Mesothelial cell of epicardium (in vitro differentiated cells): ENCODE measurements around the gene LRFN5. TPM values are rescaled to one million over a fixed set of nuclear protein-coding genes. Genes with fewer than 3 reads are reported as not detected.

ENCODE experiments used
- DNase-seq, 2 experiments: peaks; one replicate each; pipeline ENCODE4 v3.0.0; 2021; ENCODE audit warnings: low spot score in 2 of 2; ENCODE audit not compliant: unreplicated experiment in 2 of 2
- H3K27ac Mint-ChIP-seq: 2 replicates; pipeline ENCODE4 v1.8.0; 2021; ENCODE audit warnings: mixed read lengths
- H3K27me3 Mint-ChIP-seq: 2 replicates; pipeline ENCODE4 v1.8.0; 2021; ENCODE audit warnings: low read depth, mixed read lengths
- H3K36me3 Mint-ChIP-seq: 2 replicates; pipeline ENCODE4 v1.8.0; 2021; ENCODE audit warnings: mixed read lengths
- H3K4me1 Mint-ChIP-seq: 2 replicates; pipeline ENCODE4 v1.8.0; 2021; ENCODE audit warnings: mixed read lengths
- H3K4me3 Mint-ChIP-seq: 2 replicates; pipeline ENCODE4 v1.8.0; 2021; ENCODE audit warnings: mild to moderate bottlenecking, moderate library complexity, mixed read lengths
- H3K9me3 Mint-ChIP-seq: 2 replicates; pipeline ENCODE4 v1.8.0; 2021; ENCODE audit warnings: mixed read lengths
- total RNA-seq: library from RNA; stranded (reverse); gene quantifications from 3 replicates; pipeline ENCODE4 v1.2.1, GENCODE V29; 2021
- TF ChIP-seq, protein P1 (sequence below): fragments of 200-600 bp; sonication (generic); IDR thresholded peaks from one replicate; pipeline ENCODE4 v1.5.0; 2021; ENCODE audit warnings: antibody characterized with exemption; ENCODE audit not compliant: unreplicated experiment

Gene LRFN5
- total RNA-seq, 1 donor from 2014 or later: 23.1 TPM

DNA sequence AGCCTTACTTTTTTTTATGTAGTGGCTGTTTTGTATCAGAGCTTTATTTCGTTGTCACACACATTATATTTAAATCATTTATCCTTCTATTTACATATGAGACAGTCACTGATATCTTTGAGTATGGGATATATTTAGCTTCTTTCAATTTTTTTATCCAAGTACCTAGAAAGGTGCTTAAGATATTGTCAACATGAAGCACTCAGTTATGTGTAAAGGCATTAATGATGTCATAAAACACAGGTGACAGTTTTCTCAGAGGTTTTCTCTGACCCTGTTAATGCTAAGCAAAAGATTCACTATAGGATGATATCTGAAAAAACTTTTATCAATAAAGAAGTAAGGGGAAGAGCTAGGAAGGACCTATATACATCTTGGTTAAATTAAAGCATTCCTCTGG lies 23.2 kb downstream of the LRFN5 start:
- no peaks in the 10 kb centered on the region for H3K4me1 Mint-ChIP-seq
- no peaks in the 10 kb centered on the region for H3K9me3 Mint-ChIP-seq
- H3K36me3 Mint-ChIP-seq: no peaks in the 10 kb centered on the region
- H3K27me3 Mint-ChIP-seq: no peaks in the 10 kb centered on the region
- DNase-seq: no peak
- TF ChIP-seq, protein P1, sequence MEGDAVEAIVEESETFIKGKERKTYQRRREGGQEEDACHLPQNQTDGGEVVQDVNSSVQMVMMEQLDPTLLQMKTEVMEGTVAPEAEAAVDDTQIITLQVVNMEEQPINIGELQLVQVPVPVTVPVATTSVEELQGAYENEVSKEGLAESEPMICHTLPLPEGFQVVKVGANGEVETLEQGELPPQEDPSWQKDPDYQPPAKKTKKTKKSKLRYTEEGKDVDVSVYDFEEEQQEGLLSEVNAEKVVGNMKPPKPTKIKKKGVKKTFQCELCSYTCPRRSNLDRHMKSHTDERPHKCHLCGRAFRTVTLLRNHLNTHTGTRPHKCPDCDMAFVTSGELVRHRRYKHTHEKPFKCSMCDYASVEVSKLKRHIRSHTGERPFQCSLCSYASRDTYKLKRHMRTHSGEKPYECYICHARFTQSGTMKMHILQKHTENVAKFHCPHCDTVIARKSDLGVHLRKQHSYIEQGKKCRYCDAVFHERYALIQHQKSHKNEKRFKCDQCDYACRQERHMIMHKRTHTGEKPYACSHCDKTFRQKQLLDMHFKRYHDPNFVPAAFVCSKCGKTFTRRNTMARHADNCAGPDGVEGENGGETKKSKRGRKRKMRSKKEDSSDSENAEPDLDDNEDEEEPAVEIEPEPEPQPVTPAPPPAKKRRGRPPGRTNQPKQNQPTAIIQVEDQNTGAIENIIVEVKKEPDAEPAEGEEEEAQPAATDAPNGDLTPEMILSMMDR: no peak
- H3K4me3 Mint-ChIP-seq: no peak overlapping the region
- no peak overlapping the region for H3K27ac Mint-ChIP-seq

DNA sequence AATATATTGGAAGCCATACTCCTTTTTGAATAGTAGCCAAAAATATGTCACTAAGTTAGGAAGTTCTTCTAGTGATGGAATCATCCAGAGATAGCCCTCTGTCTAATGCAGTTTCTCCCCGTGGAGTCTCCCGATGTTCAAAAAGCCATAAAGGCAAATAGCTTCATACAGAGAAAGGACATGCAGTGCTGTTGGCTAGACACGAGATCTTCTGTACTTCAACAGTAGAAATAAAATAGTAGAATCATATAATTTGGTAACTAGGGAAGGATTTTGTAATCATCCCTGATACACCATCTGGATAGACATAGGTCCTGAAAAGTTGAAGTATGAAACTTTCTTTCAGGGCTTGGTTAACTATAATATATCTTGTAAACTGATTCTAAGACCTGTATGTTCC lies 27.6 kb downstream of the LRFN5 start:
- Mint-ChIP-seq H3K4me1 (no peaks in the 10 kb centered on the region), H3K9me3 (peaks cover 5% of the 10 kb centered on the region), H3K27me3 (no peaks in the 10 kb centered on the region), H3K27ac (no peak overlapping the region), H3K36me3 (no peaks in the 10 kb centered on the region), H3K4me3 (no peak overlapping the region)
- TF ChIP-seq, protein P1: no peak
- DNase-seq: no peak

DNA sequence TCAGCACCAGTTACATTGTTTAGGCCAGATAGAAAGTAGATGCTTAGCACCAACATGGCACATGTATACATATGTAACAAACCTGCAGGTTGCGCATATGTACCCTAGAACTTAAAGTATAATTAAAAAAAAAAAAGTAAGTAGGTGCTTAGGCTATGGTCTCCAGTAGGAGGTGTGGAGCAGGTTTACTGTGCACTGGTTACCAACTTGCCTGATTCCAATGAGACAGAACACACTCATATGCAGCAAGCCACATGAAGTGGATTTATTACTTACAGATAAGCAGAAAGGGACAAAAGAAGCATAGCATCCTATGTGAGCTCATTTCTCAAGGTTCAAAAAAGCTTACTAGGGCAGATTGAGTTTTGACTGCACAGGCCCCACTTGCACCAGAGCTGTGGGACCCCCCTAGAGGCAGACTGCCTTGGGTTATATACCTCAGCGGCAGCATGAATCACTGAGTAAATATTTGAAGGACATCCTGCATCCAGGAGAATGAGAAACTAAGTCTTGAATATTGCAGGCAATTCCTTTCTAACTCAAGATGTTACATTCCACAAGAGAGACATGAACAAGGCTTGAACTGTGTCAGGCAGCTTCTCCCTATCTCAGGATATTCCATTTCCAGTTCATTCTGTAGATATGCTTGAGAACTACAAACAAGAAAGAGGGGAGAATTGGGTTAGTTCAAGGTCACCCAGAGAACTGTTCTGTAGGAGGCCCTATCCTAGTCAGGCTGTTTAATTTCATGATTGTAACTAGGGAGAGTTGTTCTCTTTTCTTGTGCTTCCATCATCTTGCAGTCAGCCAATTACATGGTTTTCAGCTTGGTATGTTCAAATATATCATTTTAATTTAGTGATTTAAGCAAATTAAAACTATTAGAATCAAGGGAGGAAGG lies 30.1 kb downstream of the LRFN5 start:
- no peak overlapping the region for H3K27ac Mint-ChIP-seq
- H3K4me1 Mint-ChIP-seq: no peaks in the 10 kb centered on the region
- H3K9me3 Mint-ChIP-seq: peaks cover 5% of the 10 kb centered on the region

DNA sequence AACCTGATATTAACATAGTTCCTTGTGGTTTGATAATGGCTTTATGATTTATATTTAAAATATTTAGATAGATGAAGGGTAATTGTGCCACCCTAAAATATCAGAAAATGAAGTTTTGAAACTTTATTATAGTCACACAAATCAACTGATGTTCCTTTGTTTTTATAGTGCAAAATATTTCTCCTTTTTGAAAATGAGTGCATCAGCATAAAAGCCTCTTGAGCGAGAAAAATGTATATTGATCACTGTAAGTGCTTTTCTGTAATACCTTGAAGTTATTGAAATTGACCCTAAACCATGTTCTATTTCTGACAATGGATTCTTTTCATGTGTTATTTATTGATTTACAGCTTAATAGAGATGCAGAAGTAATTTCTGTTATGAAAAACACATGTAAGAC lies 35.0 kb downstream of the LRFN5 start:
- no peak overlapping the region for H3K27ac Mint-ChIP-seq
- H3K36me3 Mint-ChIP-seq: no peaks in the 10 kb centered on the region
- H3K4me3 Mint-ChIP-seq: no peak overlapping the region
- no peaks in the 10 kb centered on the region for H3K27me3 Mint-ChIP-seq
- TF ChIP-seq, protein P1: no peak
- H3K9me3 Mint-ChIP-seq: peaks cover 5% of the 10 kb centered on the region
- DNase-seq: no peak
- H3K4me1 Mint-ChIP-seq: peaks cover 20% of the 10 kb centered on the region

More for the DNA sequence above, 30.1 kb downstream of the LRFN5 start:
- no peak overlapping the region for H3K4me3 Mint-ChIP-seq
- TF ChIP-seq, protein P1: no peak
- no peaks in the 10 kb centered on the region for H3K36me3 Mint-ChIP-seq
- no peak for DNase-seq
- no peaks in the 10 kb centered on the region for H3K27me3 Mint-ChIP-seq

DNA sequence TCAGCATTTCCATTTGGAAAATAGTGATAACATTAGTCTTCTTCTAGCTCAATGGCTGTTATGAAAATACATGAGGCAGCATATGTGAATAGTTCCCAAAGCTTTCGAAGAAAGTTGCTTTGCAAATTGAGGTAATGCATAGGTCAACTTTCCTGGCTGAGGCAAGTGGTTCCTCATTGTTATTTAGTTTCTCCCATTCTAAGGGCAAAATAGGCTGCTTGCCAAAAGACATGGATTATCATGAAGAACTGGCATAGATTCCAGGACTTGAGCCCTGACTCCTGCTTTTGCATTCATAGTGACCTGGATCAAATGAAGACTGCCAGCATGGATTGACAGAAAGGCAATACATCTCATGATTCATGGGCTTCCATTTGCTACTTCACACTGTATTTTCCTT lies 35.7 kb downstream of the LRFN5 start:
- H3K27ac Mint-ChIP-seq: no peak overlapping the region
- H3K4me1 Mint-ChIP-seq: peaks cover 20% of the 10 kb centered on the region
- no peaks in the 10 kb centered on the region for H3K36me3 Mint-ChIP-seq
- H3K27me3 Mint-ChIP-seq: no peaks in the 10 kb centered on the region
- no peak overlapping the region for H3K4me3 Mint-ChIP-seq
- peaks cover 4% of the 10 kb centered on the region for H3K9me3 Mint-ChIP-seq
- TF ChIP-seq, protein P1: no peak
- no peak for DNase-seq
